WTC11 (cell line): ENCODE measurements around the gene RNF145. TPM values are rescaled to one million over a fixed set of nuclear protein-coding genes. Genes with fewer than 3 reads are reported as not detected.

Source experiments
- ATAC-seq: fragments of 200-7000 bp; cut with Tn5 transposase; 2 replicates; pipeline ENCODE4 v1.10.0; 2021; ENCODE audit warnings: mild to moderate bottlenecking, moderate library complexity
- CTCF ChIA-PET: fragments of 300-600 bp; sonication (Branson Sonifier 250); formaldehyde crosslinking; loops from one replicate; lab custom pipeline; 2021; ENCODE audit warnings: antibody characterized with exemption; lab: Charles Lee
- POLR2A ChIA-PET: fragments of 350-600 bp; sonication (Branson Sonifier 250); formaldehyde crosslinking; loops from one replicate; lab custom pipeline; 2021; ENCODE audit warnings: antibody characterized with exemption; lab: Charles Lee
- DNase-seq: peaks from one replicate; pipeline ENCODE4 v3.0.0; 2021; ENCODE audit warnings: low spot score
- H3K27ac Mint-ChIP-seq: 2 replicates; pipeline ENCODE4 v1.8.0; 2021; ENCODE audit warnings: mixed read lengths
- H3K27me3 Mint-ChIP-seq: 2 replicates; pipeline ENCODE4 v1.8.0; 2021; ENCODE audit warnings: low read depth, mild to moderate bottlenecking, moderate library complexity, mixed read lengths
- H3K36me3 Mint-ChIP-seq: 2 replicates; pipeline ENCODE4 v1.8.0; 2021; ENCODE audit warnings: mixed read lengths
- H3K4me1 Mint-ChIP-seq: 2 replicates; pipeline ENCODE4 v1.8.0; 2022; ENCODE audit warnings: mixed read lengths
- H3K4me3 Mint-ChIP-seq: 2 replicates; pipeline ENCODE4 v1.8.0; 2021; ENCODE audit warnings: mild to moderate bottlenecking, moderate library complexity, mixed read lengths
- H3K9me3 Mint-ChIP-seq: 2 replicates; pipeline ENCODE4 v1.8.0; 2021; ENCODE audit warnings: mixed read lengths
- CREB1 ChIP-seq: sonication (generic); formaldehyde crosslinking; IDR thresholded peaks from 2 replicates; pipeline ENCODE4 v1.8.0; 2023; ENCODE audit warnings: mild to moderate bottlenecking, missing genetic modification reagents
- CREM ChIP-seq: sonication (generic); formaldehyde crosslinking; IDR thresholded peaks from 2 replicates; pipeline ENCODE4 v1.8.1; 2022; ENCODE audit warnings: mild to moderate bottlenecking, missing genetic modification reagents, moderate library complexity
- EMX1 ChIP-seq: fragments of 250-450 bp; sonication (Bioruptor Pico); IDR thresholded peaks from 2 replicates; pipeline ENCODE4 v1.8.0; 2021; ENCODE audit warnings: mild to moderate bottlenecking
- GABPB1 ChIP-seq: sonication (generic); formaldehyde crosslinking; IDR thresholded peaks from 2 replicates; pipeline ENCODE4 v1.8.1; 2023; ENCODE audit warnings: mild to moderate bottlenecking, missing genetic modification reagents
- GTF2I ChIP-seq: fragments of 250-450 bp; sonication (Bioruptor Pico); conservative IDR thresholded peaks from 2 replicates; pipeline ENCODE4 v1.4.0; 2021; ENCODE audit warnings: mild to moderate bottlenecking
- MYBL2 ChIP-seq: sonication (generic); formaldehyde crosslinking; IDR thresholded peaks from 2 replicates; pipeline ENCODE4 v1.8.1; 2023; ENCODE audit warnings: mild to moderate bottlenecking, moderate library complexity, missing genetic modification reagents
- NR3C1 ChIP-seq: sonication (generic); formaldehyde crosslinking; conservative IDR thresholded peaks from 2 replicates; pipeline ENCODE4 v1.8.1; 2023; ENCODE audit warnings: low read depth, mild to moderate bottlenecking, missing genetic modification reagents
- SP1 ChIP-seq: sonication (generic); formaldehyde crosslinking; conservative IDR thresholded peaks from 2 replicates; pipeline ENCODE4 v1.8.1; 2022; ENCODE audit warnings: missing genetic modification reagents
- TCF7 ChIP-seq: sonication (generic); formaldehyde crosslinking; IDR thresholded peaks from 2 replicates; pipeline ENCODE4 v1.8.0; 2022; ENCODE audit warnings: mild to moderate bottlenecking, low read depth, missing genetic modification reagents, moderate library complexity
- ZBTB21 ChIP-seq: sonication (generic); formaldehyde crosslinking; IDR thresholded peaks from 2 replicates; pipeline ENCODE4 v1.8.1; 2023; ENCODE audit warnings: mild to moderate bottlenecking, missing genetic modification reagents, borderline replicate concordance
- ZNF263 ChIP-seq: sonication (generic); formaldehyde crosslinking; IDR thresholded peaks from 2 replicates; pipeline ENCODE4 v1.8.1; 2022; ENCODE audit warnings: low read depth, mild to moderate bottlenecking, moderate library complexity, missing genetic modification reagents
- ZNF423 ChIP-seq: fragments of 250-450 bp; sonication (Bioruptor Pico); IDR thresholded peaks from 2 replicates; pipeline ENCODE4 v2.1.2; 2022; ENCODE audit warnings: mild to moderate bottlenecking, moderate library complexity
- total RNA-seq: library from RNA; stranded (reverse); gene quantifications from 3 replicates; pipeline ENCODE4 v1.2.3, GENCODE V29; 2021
- TF ChIP-seq, protein P1 (sequence below): fragments of 250-450 bp; sonication (Bioruptor Pico); IDR thresholded peaks from 2 replicates; pipeline ENCODE4 v1.8.0; 2021; ENCODE audit warnings: mild to moderate bottlenecking
- TF ChIP-seq, protein P2 (sequence below): sonication (generic); formaldehyde crosslinking; IDR thresholded peaks from 2 replicates; pipeline ENCODE4 v1.8.0; 2023; ENCODE audit warnings: missing genetic modification reagents
- TF ChIP-seq, protein P3 (sequence below): sonication (generic); formaldehyde crosslinking; IDR thresholded peaks from 2 replicates; pipeline ENCODE4 v1.8.1; 2022; ENCODE audit warnings: low read depth, missing genetic modification reagents, borderline replicate concordance
- TF ChIP-seq, protein P4 (sequence below): sonication (generic); formaldehyde crosslinking; IDR thresholded peaks from 2 replicates; pipeline ENCODE4 v1.8.0; 2023; ENCODE audit warnings: missing genetic modification reagents, mild to moderate bottlenecking, borderline replicate concordance
- TF ChIP-seq, protein P5 (sequence below): sonication (generic); formaldehyde crosslinking; IDR thresholded peaks from 2 replicates; pipeline ENCODE4 v1.8.1; 2023; ENCODE audit warnings: mild to moderate bottlenecking, missing genetic modification reagents
- TF ChIP-seq, protein P6 (sequence below): fragments of 250-450 bp; sonication (Bioruptor Pico); IDR thresholded peaks from 2 replicates; pipeline ENCODE4 v1.9.0; 2021; ENCODE audit warnings: mild to moderate bottlenecking
- TF ChIP-seq, protein P7 (sequence below): fragments of 250-450 bp; sonication (Bioruptor Pico); IDR thresholded peaks from 2 replicates; pipeline ENCODE4 v2.1.2; 2022; ENCODE audit warnings: mild to moderate bottlenecking, moderate library complexity
- TF ChIP-seq, protein P8 (sequence below): sonication (generic); formaldehyde crosslinking; IDR thresholded peaks from 2 replicates; pipeline ENCODE4 v1.8.0; 2022; ENCODE audit warnings: mild to moderate bottlenecking, missing genetic modification reagents

The RNF145 gene
- total RNA-seq, 1 experiment from 2014 or later: 76.8 TPM

DNA sequence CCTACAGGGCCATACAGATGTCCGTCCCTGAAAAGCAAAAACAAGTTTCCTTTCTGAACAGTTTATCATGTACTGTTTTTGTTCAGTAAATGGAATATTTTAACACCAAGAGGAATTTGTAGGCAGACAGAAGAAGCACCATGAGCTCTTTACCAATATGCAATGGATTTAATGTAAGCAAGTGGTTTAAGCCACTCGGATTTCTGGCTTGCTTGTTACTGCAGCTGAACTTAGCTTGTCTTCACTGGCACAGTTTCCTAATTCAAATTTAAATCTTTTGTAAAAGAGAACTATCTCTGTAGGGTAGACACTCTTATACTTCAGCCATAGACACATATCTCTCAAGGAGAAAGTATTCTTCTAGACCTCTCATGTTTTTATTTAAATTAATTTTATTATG lies 96.9 kb downstream of the RNF145 start:
- CTCF ChIA-PET: no interaction called here
- Mint-ChIP-seq H3K4me1 (no peaks in the 10 kb centered on the region), H3K36me3 (no peaks in the 10 kb centered on the region), H3K9me3 (peaks cover 8% of the 10 kb centered on the region), H3K27me3 (peaks cover 13% of the 10 kb centered on the region), H3K27ac (no peak overlapping the region), H3K4me3 (no peak overlapping the region)
- ATAC-seq (no peak), DNase-seq (no peak)
- POLR2A ChIA-PET: no interaction called here
- TF ChIP-seq, protein P1, sequence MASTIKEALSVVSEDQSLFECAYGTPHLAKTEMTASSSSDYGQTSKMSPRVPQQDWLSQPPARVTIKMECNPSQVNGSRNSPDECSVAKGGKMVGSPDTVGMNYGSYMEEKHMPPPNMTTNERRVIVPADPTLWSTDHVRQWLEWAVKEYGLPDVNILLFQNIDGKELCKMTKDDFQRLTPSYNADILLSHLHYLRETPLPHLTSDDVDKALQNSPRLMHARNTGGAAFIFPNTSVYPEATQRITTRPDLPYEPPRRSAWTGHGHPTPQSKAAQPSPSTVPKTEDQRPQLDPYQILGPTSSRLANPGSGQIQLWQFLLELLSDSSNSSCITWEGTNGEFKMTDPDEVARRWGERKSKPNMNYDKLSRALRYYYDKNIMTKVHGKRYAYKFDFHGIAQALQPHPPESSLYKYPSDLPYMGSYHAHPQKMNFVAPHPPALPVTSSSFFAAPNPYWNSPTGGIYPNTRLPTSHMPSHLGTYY (CRISPR knock-in tag): no peak
- TF ChIP-seq EMX1 (CRISPR knock-in tag) (no peak), ZNF423 (CRISPR knock-in tag) (no peak), CREB1 (CRISPR knock-in tag) (no peak), MYBL2 (CRISPR knock-in tag) (no peak), ZNF263 (CRISPR knock-in tag) (no peak), NR3C1 (CRISPR knock-in tag) (no peak), ZBTB21 (CRISPR knock-in tag) (no peak), TCF7 (CRISPR knock-in tag) (no peak), SP1 (CRISPR knock-in tag) (no peak), GTF2I (CRISPR knock-in tag) (no peak), GABPB1 (CRISPR knock-in tag) (no peak), CREM (no peak)
- TF ChIP-seq, protein P2, sequence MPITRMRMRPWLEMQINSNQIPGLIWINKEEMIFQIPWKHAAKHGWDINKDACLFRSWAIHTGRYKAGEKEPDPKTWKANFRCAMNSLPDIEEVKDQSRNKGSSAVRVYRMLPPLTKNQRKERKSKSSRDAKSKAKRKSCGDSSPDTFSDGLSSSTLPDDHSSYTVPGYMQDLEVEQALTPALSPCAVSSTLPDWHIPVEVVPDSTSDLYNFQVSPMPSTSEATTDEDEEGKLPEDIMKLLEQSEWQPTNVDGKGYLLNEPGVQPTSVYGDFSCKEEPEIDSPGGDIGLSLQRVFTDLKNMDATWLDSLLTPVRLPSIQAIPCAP (CRISPR knock-in tag): no peak
- TF ChIP-seq, protein P3, sequence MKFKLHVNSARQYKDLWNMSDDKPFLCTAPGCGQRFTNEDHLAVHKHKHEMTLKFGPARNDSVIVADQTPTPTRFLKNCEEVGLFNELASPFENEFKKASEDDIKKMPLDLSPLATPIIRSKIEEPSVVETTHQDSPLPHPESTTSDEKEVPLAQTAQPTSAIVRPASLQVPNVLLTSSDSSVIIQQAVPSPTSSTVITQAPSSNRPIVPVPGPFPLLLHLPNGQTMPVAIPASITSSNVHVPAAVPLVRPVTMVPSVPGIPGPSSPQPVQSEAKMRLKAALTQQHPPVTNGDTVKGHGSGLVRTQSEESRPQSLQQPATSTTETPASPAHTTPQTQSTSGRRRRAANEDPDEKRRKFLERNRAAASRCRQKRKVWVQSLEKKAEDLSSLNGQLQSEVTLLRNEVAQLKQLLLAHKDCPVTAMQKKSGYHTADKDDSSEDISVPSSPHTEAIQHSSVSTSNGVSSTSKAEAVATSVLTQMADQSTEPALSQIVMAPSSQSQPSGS (CRISPR knock-in tag): no peak
- TF ChIP-seq, protein P4, sequence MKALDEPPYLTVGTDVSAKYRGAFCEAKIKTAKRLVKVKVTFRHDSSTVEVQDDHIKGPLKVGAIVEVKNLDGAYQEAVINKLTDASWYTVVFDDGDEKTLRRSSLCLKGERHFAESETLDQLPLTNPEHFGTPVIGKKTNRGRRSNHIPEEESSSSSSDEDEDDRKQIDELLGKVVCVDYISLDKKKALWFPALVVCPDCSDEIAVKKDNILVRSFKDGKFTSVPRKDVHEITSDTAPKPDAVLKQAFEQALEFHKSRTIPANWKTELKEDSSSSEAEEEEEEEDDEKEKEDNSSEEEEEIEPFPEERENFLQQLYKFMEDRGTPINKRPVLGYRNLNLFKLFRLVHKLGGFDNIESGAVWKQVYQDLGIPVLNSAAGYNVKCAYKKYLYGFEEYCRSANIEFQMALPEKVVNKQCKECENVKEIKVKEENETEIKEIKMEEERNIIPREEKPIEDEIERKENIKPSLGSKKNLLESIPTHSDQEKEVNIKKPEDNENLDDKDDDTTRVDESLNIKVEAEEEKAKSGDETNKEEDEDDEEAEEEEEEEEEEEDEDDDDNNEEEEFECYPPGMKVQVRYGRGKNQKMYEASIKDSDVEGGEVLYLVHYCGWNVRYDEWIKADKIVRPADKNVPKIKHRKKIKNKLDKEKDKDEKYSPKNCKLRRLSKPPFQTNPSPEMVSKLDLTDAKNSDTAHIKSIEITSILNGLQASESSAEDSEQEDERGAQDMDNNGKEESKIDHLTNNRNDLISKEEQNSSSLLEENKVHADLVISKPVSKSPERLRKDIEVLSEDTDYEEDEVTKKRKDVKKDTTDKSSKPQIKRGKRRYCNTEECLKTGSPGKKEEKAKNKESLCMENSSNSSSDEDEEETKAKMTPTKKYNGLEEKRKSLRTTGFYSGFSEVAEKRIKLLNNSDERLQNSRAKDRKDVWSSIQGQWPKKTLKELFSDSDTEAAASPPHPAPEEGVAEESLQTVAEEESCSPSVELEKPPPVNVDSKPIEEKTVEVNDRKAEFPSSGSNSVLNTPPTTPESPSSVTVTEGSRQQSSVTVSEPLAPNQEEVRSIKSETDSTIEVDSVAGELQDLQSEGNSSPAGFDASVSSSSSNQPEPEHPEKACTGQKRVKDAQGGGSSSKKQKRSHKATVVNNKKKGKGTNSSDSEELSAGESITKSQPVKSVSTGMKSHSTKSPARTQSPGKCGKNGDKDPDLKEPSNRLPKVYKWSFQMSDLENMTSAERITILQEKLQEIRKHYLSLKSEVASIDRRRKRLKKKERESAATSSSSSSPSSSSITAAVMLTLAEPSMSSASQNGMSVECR (CRISPR knock-in tag): no peak
- TF ChIP-seq, protein P5, sequence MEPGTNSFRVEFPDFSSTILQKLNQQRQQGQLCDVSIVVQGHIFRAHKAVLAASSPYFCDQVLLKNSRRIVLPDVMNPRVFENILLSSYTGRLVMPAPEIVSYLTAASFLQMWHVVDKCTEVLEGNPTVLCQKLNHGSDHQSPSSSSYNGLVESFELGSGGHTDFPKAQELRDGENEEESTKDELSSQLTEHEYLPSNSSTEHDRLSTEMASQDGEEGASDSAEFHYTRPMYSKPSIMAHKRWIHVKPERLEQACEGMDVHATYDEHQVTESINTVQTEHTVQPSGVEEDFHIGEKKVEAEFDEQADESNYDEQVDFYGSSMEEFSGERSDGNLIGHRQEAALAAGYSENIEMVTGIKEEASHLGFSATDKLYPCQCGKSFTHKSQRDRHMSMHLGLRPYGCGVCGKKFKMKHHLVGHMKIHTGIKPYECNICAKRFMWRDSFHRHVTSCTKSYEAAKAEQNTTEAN: no peak
- TF ChIP-seq, protein P6, sequence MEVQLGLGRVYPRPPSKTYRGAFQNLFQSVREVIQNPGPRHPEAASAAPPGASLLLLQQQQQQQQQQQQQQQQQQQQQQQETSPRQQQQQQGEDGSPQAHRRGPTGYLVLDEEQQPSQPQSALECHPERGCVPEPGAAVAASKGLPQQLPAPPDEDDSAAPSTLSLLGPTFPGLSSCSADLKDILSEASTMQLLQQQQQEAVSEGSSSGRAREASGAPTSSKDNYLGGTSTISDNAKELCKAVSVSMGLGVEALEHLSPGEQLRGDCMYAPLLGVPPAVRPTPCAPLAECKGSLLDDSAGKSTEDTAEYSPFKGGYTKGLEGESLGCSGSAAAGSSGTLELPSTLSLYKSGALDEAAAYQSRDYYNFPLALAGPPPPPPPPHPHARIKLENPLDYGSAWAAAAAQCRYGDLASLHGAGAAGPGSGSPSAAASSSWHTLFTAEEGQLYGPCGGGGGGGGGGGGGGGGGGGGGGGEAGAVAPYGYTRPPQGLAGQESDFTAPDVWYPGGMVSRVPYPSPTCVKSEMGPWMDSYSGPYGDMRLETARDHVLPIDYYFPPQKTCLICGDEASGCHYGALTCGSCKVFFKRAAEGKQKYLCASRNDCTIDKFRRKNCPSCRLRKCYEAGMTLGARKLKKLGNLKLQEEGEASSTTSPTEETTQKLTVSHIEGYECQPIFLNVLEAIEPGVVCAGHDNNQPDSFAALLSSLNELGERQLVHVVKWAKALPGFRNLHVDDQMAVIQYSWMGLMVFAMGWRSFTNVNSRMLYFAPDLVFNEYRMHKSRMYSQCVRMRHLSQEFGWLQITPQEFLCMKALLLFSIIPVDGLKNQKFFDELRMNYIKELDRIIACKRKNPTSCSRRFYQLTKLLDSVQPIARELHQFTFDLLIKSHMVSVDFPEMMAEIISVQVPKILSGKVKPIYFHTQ (CRISPR knock-in tag): no peak
- TF ChIP-seq, protein P7, sequence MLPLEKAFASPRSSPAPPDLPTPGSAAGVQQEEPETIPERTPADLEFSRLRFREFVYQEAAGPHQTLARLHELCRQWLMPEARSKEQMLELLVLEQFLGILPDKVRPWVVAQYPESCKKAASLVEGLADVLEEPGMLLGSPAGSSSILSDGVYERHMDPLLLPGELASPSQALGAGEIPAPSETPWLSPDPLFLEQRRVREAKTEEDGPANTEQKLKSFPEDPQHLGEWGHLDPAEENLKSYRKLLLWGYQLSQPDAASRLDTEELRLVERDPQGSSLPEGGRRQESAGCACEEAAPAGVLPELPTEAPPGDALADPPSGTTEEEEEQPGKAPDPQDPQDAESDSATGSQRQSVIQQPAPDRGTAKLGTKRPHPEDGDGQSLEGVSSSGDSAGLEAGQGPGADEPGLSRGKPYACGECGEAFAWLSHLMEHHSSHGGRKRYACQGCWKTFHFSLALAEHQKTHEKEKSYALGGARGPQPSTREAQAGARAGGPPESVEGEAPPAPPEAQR (CRISPR knock-in tag): no peak
- TF ChIP-seq, protein P8, sequence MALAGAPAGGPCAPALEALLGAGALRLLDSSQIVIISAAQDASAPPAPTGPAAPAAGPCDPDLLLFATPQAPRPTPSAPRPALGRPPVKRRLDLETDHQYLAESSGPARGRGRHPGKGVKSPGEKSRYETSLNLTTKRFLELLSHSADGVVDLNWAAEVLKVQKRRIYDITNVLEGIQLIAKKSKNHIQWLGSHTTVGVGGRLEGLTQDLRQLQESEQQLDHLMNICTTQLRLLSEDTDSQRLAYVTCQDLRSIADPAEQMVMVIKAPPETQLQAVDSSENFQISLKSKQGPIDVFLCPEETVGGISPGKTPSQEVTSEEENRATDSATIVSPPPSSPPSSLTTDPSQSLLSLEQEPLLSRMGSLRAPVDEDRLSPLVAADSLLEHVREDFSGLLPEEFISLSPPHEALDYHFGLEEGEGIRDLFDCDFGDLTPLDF (CRISPR knock-in tag): no peak
